Measurements from ENCODE around the gene TFEB. TPM values are rescaled to one million over a fixed set of nuclear protein-coding genes. Genes with fewer than 3 reads are reported as not detected.
A peak's percentile ranks its signal among the peaks of the same experiment; 100 is the strongest.

TFEB gene
- total RNA-seq, 1 donor from 2014 or later = 6.2 TPM

DNA sequence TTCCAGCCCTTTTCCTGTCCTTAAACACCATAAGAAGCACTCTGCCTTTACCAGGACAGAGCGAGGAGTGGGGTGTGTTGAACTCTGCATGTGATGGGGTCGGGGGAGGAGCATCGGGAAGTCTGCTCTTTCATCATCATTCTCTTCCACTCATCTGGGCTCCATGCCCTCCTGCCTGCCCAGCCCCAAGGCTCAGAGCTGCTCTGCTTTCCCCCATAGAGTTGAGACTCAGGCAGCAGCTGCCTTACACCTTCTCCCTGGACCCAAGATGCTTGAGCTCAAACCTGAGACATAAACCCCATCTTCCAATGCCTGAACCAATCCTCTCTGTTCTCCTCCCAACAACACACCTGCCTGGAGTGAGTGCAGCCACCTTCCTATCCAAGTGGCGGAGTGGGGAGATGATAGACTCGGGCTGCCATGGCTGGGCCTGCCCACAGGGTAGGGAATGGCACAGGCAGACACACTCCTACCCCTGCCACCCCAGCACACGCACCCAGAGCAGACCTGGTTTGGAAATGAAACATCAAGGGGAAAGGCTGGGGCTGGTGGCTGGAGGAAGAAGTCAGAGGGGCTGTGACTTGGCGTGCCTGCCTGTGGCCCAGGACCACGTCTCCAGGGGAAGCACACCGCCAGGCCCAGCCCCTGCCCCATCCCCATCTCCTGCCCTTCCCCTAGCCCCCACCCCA lies 28.4 kb downstream of the TFEB start:
- TF ChIP-seq, protein P1, sequence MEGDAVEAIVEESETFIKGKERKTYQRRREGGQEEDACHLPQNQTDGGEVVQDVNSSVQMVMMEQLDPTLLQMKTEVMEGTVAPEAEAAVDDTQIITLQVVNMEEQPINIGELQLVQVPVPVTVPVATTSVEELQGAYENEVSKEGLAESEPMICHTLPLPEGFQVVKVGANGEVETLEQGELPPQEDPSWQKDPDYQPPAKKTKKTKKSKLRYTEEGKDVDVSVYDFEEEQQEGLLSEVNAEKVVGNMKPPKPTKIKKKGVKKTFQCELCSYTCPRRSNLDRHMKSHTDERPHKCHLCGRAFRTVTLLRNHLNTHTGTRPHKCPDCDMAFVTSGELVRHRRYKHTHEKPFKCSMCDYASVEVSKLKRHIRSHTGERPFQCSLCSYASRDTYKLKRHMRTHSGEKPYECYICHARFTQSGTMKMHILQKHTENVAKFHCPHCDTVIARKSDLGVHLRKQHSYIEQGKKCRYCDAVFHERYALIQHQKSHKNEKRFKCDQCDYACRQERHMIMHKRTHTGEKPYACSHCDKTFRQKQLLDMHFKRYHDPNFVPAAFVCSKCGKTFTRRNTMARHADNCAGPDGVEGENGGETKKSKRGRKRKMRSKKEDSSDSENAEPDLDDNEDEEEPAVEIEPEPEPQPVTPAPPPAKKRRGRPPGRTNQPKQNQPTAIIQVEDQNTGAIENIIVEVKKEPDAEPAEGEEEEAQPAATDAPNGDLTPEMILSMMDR (conservative IDR thresholded peaks at IDR 0.05) = no peak
- Mint-ChIP-seq H3K27ac (no peak overlapping the region), H3K4me3 (no peak overlapping the region), H3K27me3 (peaks cover 22% of the 10 kb centered on the region), H3K4me1 (ENCODE audit: unreplicated experiment) (no peaks in the 10 kb centered on the region), H3K9me3 (no peaks in the 10 kb centered on the region), H3K36me3 (no peaks in the 10 kb centered on the region)
- no peak for DNase-seq (ENCODE audit: extremely low spot score, unreplicated experiment)

DNA sequence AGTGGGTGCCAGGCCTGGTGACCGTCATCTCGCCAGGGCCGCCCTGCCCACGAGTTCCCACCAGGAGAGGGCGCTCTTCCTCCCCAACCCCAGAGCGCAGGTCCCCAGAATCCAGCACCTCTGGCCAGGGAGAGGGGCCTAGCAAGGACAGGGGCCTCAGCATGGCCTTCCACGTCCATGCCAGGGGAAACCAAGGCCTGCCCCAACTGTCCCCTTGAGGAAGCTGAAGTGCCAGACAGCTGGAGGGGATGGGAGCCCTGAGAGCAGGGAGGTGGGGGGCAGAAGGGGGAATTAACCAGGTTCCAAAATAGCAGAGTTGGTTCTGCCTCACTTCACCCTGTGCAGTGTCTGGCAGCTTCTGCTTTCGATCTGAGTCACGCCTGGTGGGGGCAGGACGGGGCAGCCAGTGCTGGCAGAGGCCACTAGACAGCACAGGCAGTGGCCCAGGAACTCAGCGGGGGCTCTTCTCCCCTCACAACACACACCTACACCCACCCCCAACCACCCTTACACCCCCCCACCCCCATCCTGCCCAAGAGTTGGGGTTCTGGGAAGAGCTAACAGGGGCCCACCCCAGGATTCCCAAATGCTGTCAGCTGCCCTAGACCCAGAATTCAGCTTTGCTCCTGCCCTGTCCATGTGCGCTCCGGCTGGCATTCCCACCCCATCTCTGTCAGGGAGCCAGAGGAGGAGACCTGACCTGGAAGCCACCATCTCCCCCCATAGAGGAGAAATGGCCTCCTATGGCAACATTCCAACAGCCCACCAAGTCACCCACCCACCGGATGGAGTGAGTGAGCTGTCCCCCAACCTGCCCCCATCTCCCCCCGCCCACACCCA lies 29.2 kb downstream of the TFEB start:
- Mint-ChIP-seq H3K36me3 (no peaks in the 10 kb centered on the region), H3K27ac (no peak overlapping the region), H3K4me3 (no peak overlapping the region), H3K27me3 (peaks cover 22% of the 10 kb centered on the region), H3K4me1 (ENCODE audit: unreplicated experiment) (no peaks in the 10 kb centered on the region), H3K9me3 (no peaks in the 10 kb centered on the region)
- DNase-seq (ENCODE audit: extremely low spot score, unreplicated experiment) = no peak
- TF ChIP-seq, protein P1 (conservative IDR thresholded peaks at IDR 0.05) = peak; percentile 67

DNA sequence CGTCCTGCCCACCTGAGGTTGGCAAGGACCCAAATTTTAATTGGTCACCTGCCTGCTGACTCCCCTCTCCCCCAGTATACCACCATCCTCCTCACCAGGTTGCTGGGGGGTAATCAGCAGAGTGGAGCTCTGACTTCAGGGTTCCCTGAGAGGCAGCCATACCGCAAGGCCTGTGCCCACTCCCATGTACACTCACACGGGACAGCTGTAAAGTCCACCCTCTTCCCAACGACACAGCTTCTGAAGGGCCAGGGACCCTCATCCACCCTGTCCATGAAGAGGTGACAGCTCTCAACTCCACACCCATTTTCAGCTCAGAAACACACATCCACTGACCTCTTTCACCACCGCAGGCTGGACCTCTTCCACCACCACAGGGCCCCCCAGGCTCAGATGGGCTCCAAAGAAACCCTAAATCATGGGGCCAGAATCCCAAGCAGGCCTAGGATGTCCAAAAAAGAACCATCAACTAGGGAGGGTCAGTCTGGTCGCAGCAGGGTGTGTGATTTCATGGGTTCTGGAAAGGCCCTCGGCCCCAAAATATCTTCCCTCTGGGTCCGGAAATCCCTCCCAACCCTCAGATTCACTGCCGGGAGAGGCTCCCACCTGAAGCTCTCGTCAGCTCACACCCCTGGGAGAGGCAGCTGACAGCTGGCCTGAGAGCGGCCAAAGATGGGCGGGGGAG lies 30.0 kb downstream of the TFEB start:
- DNase-seq (ENCODE audit: extremely low spot score, unreplicated experiment) = no peak
- H3K9me3 Mint-ChIP-seq = no peaks in the 10 kb centered on the region
- H3K36me3 Mint-ChIP-seq = no peaks in the 10 kb centered on the region
- no peak overlapping the region for H3K27ac Mint-ChIP-seq
- H3K27me3 Mint-ChIP-seq = peaks cover 18% of the 10 kb centered on the region
- no peak overlapping the region for H3K4me3 Mint-ChIP-seq
- TF ChIP-seq, protein P1 (conservative IDR thresholded peaks at IDR 0.05) = no peak
- H3K4me1 Mint-ChIP-seq (ENCODE audit: unreplicated experiment) = peaks cover 1% of the 10 kb centered on the region

DNA sequence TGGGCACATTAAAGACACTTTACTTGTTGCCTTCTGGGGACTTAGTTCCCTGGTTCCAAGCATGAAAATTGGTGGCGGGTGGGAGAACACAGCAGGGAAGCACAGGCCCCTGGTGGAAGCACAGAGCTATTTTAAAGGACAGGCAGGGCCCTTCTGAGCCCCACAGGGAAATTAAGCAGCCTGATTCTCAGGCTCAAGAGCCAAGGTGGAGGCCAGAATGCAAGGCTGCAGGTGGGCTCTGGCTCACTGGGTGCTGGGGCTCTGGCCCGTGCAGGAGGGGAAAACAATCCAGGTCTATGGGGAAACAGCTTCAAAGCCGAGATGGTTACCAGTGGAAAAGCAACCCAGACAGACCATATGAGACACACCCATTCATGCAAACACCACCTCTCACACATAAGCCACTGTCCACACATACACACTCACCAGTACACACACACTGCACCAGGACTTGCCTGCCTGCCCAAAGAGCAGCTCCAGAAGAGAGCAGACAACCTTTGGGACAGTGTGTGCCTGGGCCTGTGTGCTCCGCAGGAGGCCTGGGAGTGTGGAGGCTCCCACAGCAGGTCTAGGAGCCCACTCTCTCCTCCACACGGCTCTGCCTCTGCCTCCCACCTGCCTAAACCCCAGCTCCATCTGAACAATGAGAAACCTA lies 30.6 kb downstream of the TFEB start:
- H3K27ac Mint-ChIP-seq = no peak overlapping the region
- no peaks in the 10 kb centered on the region for H3K9me3 Mint-ChIP-seq
- DNase-seq (ENCODE audit: extremely low spot score, unreplicated experiment) = no peak
- TF ChIP-seq, protein P1 (conservative IDR thresholded peaks at IDR 0.05) = no peak
- peaks cover 3% of the 10 kb centered on the region for H3K4me1 Mint-ChIP-seq (ENCODE audit: unreplicated experiment)
- peaks cover 15% of the 10 kb centered on the region for H3K27me3 Mint-ChIP-seq
- H3K4me3 Mint-ChIP-seq = no peak overlapping the region
- no peaks in the 10 kb centered on the region for H3K36me3 Mint-ChIP-seq

DNA sequence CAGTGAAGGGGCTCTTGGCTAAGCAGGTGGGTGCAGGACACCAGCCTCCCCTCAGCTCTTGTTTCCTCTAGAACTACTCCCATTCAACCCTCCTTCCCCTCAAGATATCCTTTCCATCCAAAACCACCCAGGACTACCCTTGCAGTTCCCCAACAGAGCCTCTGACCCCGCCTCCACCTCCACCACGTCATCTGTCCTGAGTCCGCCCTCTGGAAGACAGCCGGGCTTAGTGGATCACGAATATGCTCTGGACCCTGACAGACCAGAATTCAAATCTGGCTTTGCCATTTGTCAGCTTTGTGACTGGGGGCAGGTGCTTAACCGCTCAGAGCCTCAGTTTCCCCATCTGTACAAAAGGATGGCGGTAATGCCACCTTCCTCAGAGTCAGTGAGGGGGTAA lies 31.4 kb downstream of the TFEB start:
- H3K27ac Mint-ChIP-seq = no peak overlapping the region
- no peak for DNase-seq (ENCODE audit: extremely low spot score, unreplicated experiment)
- TF ChIP-seq, protein P1 (conservative IDR thresholded peaks at IDR 0.05) = no peak
- no peaks in the 10 kb centered on the region for H3K9me3 Mint-ChIP-seq
- H3K27me3 Mint-ChIP-seq = peaks cover 10% of the 10 kb centered on the region
- peaks cover 3% of the 10 kb centered on the region for H3K4me1 Mint-ChIP-seq (ENCODE audit: unreplicated experiment)
- H3K36me3 Mint-ChIP-seq = no peaks in the 10 kb centered on the region
- H3K4me3 Mint-ChIP-seq = no peak overlapping the region

Measured in type B pancreatic cell (in vitro differentiated cells).